HCT116 (cell line): ENCODE measurements around the gene SETD1A. TPM values are rescaled to one million over a fixed set of nuclear protein-coding genes. Genes with fewer than 3 reads are reported as not detected.

Source experiments
- ATAC-seq: fragments of 200-7000 bp; cut with Tn5 transposase; 2 replicates; pipeline ENCODE4 v1.9.1; 2020; ENCODE audit warnings: mild to moderate bottlenecking, moderate library complexity
- BruUV-seq: library from RNA; stranded (reverse); fragments of 400-500 nt; replicated peaks from 2 replicates; lab custom pipeline; 2021; lab: Mats Ljungman, UMichigan
- CTCF ChIA-PET: fragments of 300-600 bp; sonication (Branson Sonifier 250); formaldehyde crosslinking; loops from one replicate; lab custom pipeline; 2021; ENCODE audit warnings: antibody characterized with exemption; lab: Charles Lee
- POLR2A ChIA-PET: fragments of 300-600, 350-600 bp; sonication (Branson Sonifier 250); formaldehyde crosslinking; loops from one replicate; lab custom pipeline; 2021; ENCODE audit warnings: antibody characterized with exemption; lab: Charles Lee
- RAD21 ChIA-PET, 2 experiments: fragments of 300-600 bp; sonication (Branson Sonifier 250); formaldehyde crosslinking; loops; one replicate each; lab custom pipeline; 2023; ENCODE audit warnings: low total read pairs in 2 of 2; ENCODE audit not compliant: uncharacterized antibody in 2 of 2, unreplicated experiment in 2 of 2, low non-redundant PET in 1 of 2; lab: Charles Lee
- DNase-seq: peaks from one replicate; pipeline ENCODE4 v3.0.0-alpha.2; 2010; ENCODE audit warnings: low read depth, low spot score
- H2AFZ ChIP-seq: fragments of 200-600 bp; shearing (Covaris generic), sonication (generic); 2 replicates; pipeline ENCODE4 v1.6.1; 2017; ENCODE audit warnings: low read depth, mixed run types, mixed read lengths, antibody characterized with exemption, low read length; ENCODE audit not compliant: poor library complexity, severe bottlenecking
- H3K27ac ChIP-seq: 2 replicates; pipeline ENCODE4 v1.5.1; 2012; ENCODE audit warnings: low read depth, low read length
- H3K27me3 ChIP-seq: fragments of 200-600 bp; sonication (generic); 2 replicates; pipeline ENCODE4 v1.6.1; 2016; ENCODE audit warnings: mixed run types, low read length, mixed read lengths; ENCODE audit not compliant: insufficient read depth
- H3K36me3 ChIP-seq, 2 experiments: fragments of 200-500 bp in 1 of 2; fragments of 200-600 bp in 1 of 2; sonication (Bioruptor generic) in 1 of 2; sonication (generic) in 1 of 2; 2 replicates each; pipeline versions ENCODE4 v1.5.1 to v1.6.1; 2014 to 2016; ENCODE audit warnings: low read length in 2 of 2, inconsistent platforms in 1 of 2, mixed read lengths in 1 of 2, mixed run types in 1 of 2; ENCODE audit not compliant: insufficient read depth in 2 of 2, control insufficient read depth in 1 of 2
- H3K4me1 ChIP-seq, 2 experiments: fragments of 200-600 bp in 1 of 2; sonication (generic) in 1 of 2; 2 replicates each; pipeline versions ENCODE4 v1.5.1 to v1.6.1; 2012 to 2017; ENCODE audit warnings: low read length in 2 of 2, inconsistent platforms in 1 of 2, mild to moderate bottlenecking in 1 of 2, mixed read lengths in 1 of 2, mixed run types in 1 of 2, moderate library complexity in 1 of 2; ENCODE audit not compliant: insufficient read depth in 2 of 2, control insufficient read depth in 1 of 2
- H3K4me2 ChIP-seq: fragments of 200-600 bp; sonication (generic); 2 replicates; pipeline ENCODE4 v1.6.1; 2017; ENCODE audit warnings: mixed run types, low read length, mixed read lengths
- H3K4me3 ChIP-seq, 2 experiments: fragments of 200-600 bp in 1 of 2; sonication (generic) in 1 of 2; replicated peaks in 1 of 2; 2 replicates each; pipeline ENCODE4 v1.5.1; 2011 to 2016; ENCODE audit warnings: low read length in 2 of 2, control low read depth in 1 of 2, low read depth in 1 of 2, mild to moderate bottlenecking in 1 of 2, mixed read lengths in 1 of 2, mixed run types in 1 of 2
- H3K79me2 ChIP-seq: fragments of 200-600 bp; sonication (generic); 2 replicates; pipeline ENCODE4 v1.6.1; 2017; ENCODE audit warnings: mild to moderate bottlenecking, mixed run types, low read length, moderate library complexity, mixed read lengths; ENCODE audit not compliant: insufficient read depth
- H3K9ac ChIP-seq: fragments of 200-600 bp; sonication (generic); 2 replicates; pipeline ENCODE4 v1.6.1; 2016; ENCODE audit warnings: low read length, mixed read lengths
- H3K9me2 ChIP-seq: fragments of 200-600 bp; sonication (generic), shearing (Covaris generic); 2 replicates; pipeline ENCODE4 v1.6.1; 2017; ENCODE audit warnings: mixed run types, mild to moderate bottlenecking, moderate library complexity; ENCODE audit not compliant: insufficient read depth
- H3K9me3 ChIP-seq, 2 experiments: fragments of 200-500 bp in 1 of 2; fragments of 200-600 bp in 1 of 2; sonication (Bioruptor generic) in 1 of 2; sonication (generic) in 1 of 2; 2 replicates each; pipeline ENCODE4 v1.6.1; 2014 to 2017; ENCODE audit warnings: low read length in 2 of 2, mixed read lengths in 2 of 2, inconsistent platforms in 1 of 2, low read depth in 1 of 2, mild to moderate bottlenecking in 1 of 2, mixed run types in 1 of 2, moderate library complexity in 1 of 2; ENCODE audit not compliant: control insufficient read depth in 1 of 2, insufficient read depth in 1 of 2
- H4K20me1 ChIP-seq: fragments of 200-600 bp; sonication (generic), shearing (Covaris generic); 2 replicates; pipeline ENCODE4 v1.6.1; 2017; ENCODE audit warnings: mixed run types, mild to moderate bottlenecking, moderate library complexity; ENCODE audit not compliant: insufficient read depth
- EGR1 ChIP-seq: IDR thresholded peaks from 2 replicates; pipeline ENCODE4 v1.6.1; 2012; ENCODE audit warnings: low read depth
- JUND ChIP-seq: IDR thresholded peaks from 2 replicates; pipeline ENCODE4 v1.6.1; 2012
- POLR2AphosphoS5 ChIP-seq: IDR thresholded peaks from 2 replicates; pipeline ENCODE4 v1.6.1; 2011; ENCODE audit warnings: mild to moderate bottlenecking, low read depth, low read length, moderate library complexity
- SP1 ChIP-seq: IDR thresholded peaks from 2 replicates; pipeline ENCODE4 v1.6.1; 2012; ENCODE audit warnings: low read depth
- TCF7L2 ChIP-seq: IDR thresholded peaks from 2 replicates; pipeline ENCODE4 v1.7.0; 2011; ENCODE audit warnings: borderline replicate concordance, inconsistent platforms; ENCODE audit not compliant: insufficient read depth, insufficient read length; ENCODE audit errors: extremely low read depth
- intact Hi-C: fragments of 100-400 bp; cut with micrococcal nuclease; formaldehyde crosslinking; loops from 2 replicates; pipeline ENCODE4 v1.10.0; 2022
- total RNA-seq: library from RNA; stranded (reverse); gene quantifications from one replicate; pipeline ENCODE4 v1.2.1, GENCODE V29; 2021; ENCODE audit not compliant: unreplicated experiment
- TF ChIP-seq, protein P1 (sequence below): IDR thresholded peaks from 2 replicates; pipeline ENCODE4 v1.6.1; 2011; ENCODE audit warnings: mild to moderate bottlenecking, low read length, moderate library complexity; ENCODE audit not compliant: insufficient replicate concordance; ENCODE audit errors: extremely low read depth

SETD1A gene
- total RNA-seq, 1 experiment from 2014 or later = 26.9 TPM

DNA sequence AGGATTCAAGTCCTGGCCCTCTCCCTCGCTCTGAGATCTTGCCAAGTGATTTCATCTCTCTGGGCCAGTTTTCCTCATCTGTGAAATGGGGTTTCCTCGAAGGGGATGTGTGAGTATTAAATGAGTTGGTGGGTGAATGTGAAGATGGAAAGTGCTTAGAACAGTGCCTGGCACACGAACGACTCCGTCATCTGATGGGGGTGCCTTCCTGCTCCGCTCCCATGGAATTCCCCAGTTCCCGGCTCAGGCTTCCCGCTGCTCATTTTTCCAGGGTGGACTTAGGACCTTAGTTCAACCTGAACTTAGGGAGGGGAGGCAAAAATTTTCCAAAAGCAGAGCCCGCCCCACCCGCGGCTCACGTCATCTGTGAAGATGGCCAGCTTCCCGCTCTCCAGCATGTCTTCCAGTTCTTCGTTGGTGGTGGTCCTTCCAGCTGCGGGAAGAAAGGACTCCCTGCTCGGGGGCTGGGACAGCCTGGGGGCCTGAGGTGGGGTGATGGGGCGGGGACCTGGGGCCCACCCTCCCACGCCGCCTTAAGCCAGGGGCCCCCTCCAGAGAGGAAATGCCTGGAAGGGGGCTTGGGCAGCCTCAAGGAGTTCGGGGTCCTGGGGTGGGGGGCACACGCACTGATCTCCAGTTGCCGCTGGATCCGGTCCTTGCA lies 38.9 kb downstream of the SETD1A start:
- ChIA-PET RAD21 (interaction anchor here in 1 of 2 experiments (0.6 to 1.3 kb wide), 3 partner anchors 11 to 145 kb away, joined by 3 read pairs; no protein-coding TSS in a partner anchor), CTCF (interaction anchor here (1.1 to 1.7 kb wide), 2 partner anchors 11 to 64 kb away, joined by 3 to 5 read pairs; partner anchors contain the start of gene HSD3B7), POLR2A (interaction anchor here (0.9 kb wide), 1 partner anchor 37 kb away, joined by 4 read pairs; the partner anchor contains the start of gene STX4)
- Histone ChIP-seq H3K79me2 (no peaks in the 10 kb centered on the region), H2AFZ (peak overlapping the region; percentile 85), H3K27me3 (no peaks in the 10 kb centered on the region), H3K4me1 (peaks cover 22 to 44% of the 10 kb centered on the region in 2 experiments), H3K27ac (peak overlapping the region; percentile 70), H3K36me3 (no peaks in the 10 kb centered on the region), H3K4me3 (peak overlapping the region; percentile 72 to 83), H3K9ac (peak overlapping the region; percentile 87), H3K9me2 (no peaks in the 10 kb centered on the region), H4K20me1 (no peaks in the 10 kb centered on the region), H3K9me3 (no peaks in the 10 kb centered on the region), H3K4me2 (peak overlapping the region; percentile 99)
- no peak for TF ChIP-seq JUND
- ATAC-seq = peak; percentile 7
- intact Hi-C loops = loop anchor here (5.0 kb wide), 2 partner anchors 76 to 96 kb away; partner anchors contain the start of genes VKORC1, ZNF646 and ZNF668
- BruUV-seq = TSS peak; percentile 92
- no peak for DNase-seq

DNA sequence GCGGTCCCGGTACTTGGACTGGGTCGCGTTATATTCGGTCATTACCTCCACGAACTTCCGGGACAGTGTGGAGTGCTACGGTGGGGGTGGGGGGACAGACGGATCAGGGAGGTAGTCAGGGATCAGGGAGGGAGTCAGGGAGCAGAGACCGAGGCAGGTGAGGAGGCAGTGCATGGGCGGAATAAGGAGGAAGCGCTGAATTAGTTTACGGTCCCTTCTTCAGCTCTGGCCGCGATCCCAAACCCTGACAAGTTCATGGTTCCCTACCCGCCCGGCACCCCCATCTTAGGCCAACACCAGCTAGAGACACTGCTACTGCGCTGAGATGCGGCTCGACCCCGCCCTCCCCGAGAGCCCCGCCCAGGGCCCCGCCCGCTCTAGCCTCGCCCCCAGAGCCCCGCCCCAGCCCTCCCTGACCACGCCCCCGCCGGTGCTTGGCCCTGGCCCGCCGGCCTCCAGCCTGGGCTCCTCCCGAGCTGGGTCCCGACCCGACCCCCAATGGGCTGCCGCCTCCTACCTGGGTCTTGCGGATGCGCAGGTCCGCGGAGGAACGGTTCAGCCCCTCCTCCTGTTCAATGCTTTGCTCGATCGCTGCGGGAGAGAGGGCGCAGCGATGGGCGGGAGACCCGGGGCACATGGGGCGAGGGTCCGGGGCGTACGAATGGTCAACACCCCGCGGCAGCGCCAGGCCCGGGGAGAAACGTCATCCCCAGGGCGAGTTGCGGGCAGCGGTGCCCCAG lies 39.6 kb downstream of the SETD1A start:
- Histone ChIP-seq H2AFZ (peak overlapping the region; percentile 13), H3K4me2 (peak overlapping the region; percentile 99), H3K27ac (peak overlapping the region; percentile 72), H3K4me3 (peak overlapping the region; percentile 72 to 83), H4K20me1 (no peaks in the 10 kb centered on the region), H3K79me2 (no peaks in the 10 kb centered on the region), H3K9me3 (no peaks in the 10 kb centered on the region), H3K27me3 (no peaks in the 10 kb centered on the region), H3K9me2 (no peaks in the 10 kb centered on the region), H3K9ac (peak overlapping the region; percentile 87), H3K36me3 (no peaks in the 10 kb centered on the region), H3K4me1 (peaks cover 22 to 44% of the 10 kb centered on the region in 2 experiments)
- TF ChIP-seq EGR1 (peak; percentile 33), SP1 (peak; percentile 37; the same call in 1 of the 2 replicates), POLR2AphosphoS5 (peak; percentile 87), TCF7L2 (no peak)
- TF ChIP-seq, protein P1, sequence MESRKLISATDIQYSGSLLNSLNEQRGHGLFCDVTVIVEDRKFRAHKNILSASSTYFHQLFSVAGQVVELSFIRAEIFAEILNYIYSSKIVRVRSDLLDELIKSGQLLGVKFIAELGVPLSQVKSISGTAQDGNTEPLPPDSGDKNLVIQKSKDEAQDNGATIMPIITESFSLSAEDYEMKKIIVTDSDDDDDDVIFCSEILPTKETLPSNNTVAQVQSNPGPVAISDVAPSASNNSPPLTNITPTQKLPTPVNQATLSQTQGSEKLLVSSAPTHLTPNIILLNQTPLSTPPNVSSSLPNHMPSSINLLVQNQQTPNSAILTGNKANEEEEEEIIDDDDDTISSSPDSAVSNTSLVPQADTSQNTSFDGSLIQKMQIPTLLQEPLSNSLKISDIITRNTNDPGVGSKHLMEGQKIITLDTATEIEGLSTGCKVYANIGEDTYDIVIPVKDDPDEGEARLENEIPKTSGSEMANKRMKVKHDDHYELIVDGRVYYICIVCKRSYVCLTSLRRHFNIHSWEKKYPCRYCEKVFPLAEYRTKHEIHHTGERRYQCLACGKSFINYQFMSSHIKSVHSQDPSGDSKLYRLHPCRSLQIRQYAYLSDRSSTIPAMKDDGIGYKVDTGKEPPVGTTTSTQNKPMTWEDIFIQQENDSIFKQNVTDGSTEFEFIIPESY = no peak
- peak; percentile 89 for ATAC-seq
- DNase-seq = peak; percentile 43
- intact Hi-C loops = loop anchor here (5.0 kb wide), 2 partner anchors 75 to 95 kb away; partner anchors contain the start of genes VKORC1, ZNF646 and ZNF668
- BruUV-seq = TSS peak; percentile 80
- CTCF ChIA-PET = interaction anchor here (1.1 to 1.7 kb wide), 2 partner anchors 11 to 63 kb away, joined by 3 to 5 read pairs; partner anchors contain the start of gene HSD3B7
- RAD21 ChIA-PET = interaction anchor here in 1 of 2 experiments (0.8 to 1.3 kb wide), 2 partner anchors 12 to 144 kb away, joined by 3 read pairs; no protein-coding TSS in a partner anchor
- POLR2A ChIA-PET = interaction anchor here (0.9 kb wide), 1 partner anchor 36 kb away, joined by 4 read pairs; the partner anchor contains the start of gene STX4
